HepG2 (cell line): Measurements from ENCODE around the gene PPFIA3. TPM values are rescaled to one million over a fixed set of nuclear protein-coding genes. Genes with fewer than 3 reads are reported as not detected.

Source experiments
- CC2D1A ChIP-seq: sonication (generic); formaldehyde crosslinking; IDR thresholded peaks from 2 replicates; pipeline ENCODE4 v1.8.1; 2023; ENCODE audit warnings: mild to moderate bottlenecking, missing genetic modification reagents
- CEBPG ChIP-seq: IDR thresholded peaks from 2 replicates; pipeline ENCODE4 v1.6.1; 2016
- FOXA1 ChIP-seq, 2 experiments: fragments of 450-650 bp in 1 of 2; sonication (generic) in 1 of 2; formaldehyde crosslinking in 1 of 2; IDR thresholded peaks; 2 replicates each; pipeline versions ENCODE4 v1.4.0 to v1.6.1; 2016 to 2020; ENCODE audit warnings: missing genetic modification reagents in 1 of 2
- FOXK2 ChIP-seq: fragments of 450-650 bp; IDR thresholded peaks from 2 replicates; pipeline ENCODE4 v1.6.1; 2016
- FOXP1 ChIP-seq, 2 experiments: fragments of 450-650 bp in 1 of 2; IDR thresholded peaks; 2 replicates each; pipeline ENCODE4 v1.6.1; 2017 to 2018; ENCODE audit warnings: antibody characterized with exemption in 1 of 2
- HDAC2 ChIP-seq: sonication (generic); formaldehyde crosslinking; IDR thresholded peaks from 2 replicates; pipeline ENCODE4 v1.4.0; 2020; ENCODE audit warnings: missing genetic modification reagents
- HNF1B ChIP-seq: sonication (generic); formaldehyde crosslinking; IDR thresholded peaks from 2 replicates; pipeline ENCODE4 v1.5.1; 2020; ENCODE audit warnings: mild to moderate bottlenecking, moderate library complexity, missing genetic modification reagents
- HNF4G ChIP-seq, 2 experiments: sonication (generic) in 1 of 2; formaldehyde crosslinking in 1 of 2; IDR thresholded peaks; 2 replicates each; pipeline versions ENCODE4 v1.4.0 to v1.6.1; 2011 to 2020; ENCODE audit warnings: borderline replicate concordance in 2 of 2, low read depth in 2 of 2, mild to moderate bottlenecking in 2 of 2, low read length in 1 of 2, missing genetic modification reagents in 1 of 2, moderate library complexity in 1 of 2
- MZF1 ChIP-seq: sonication (generic); formaldehyde crosslinking; IDR thresholded peaks from 2 replicates; pipeline ENCODE4 v1.8.1; 2023; ENCODE audit warnings: mild to moderate bottlenecking, missing genetic modification reagents, borderline replicate concordance
- NFYB ChIP-seq: sonication (generic); formaldehyde crosslinking; IDR thresholded peaks from 2 replicates; pipeline ENCODE4 v1.4.0; 2020; ENCODE audit warnings: missing genetic modification reagents
- NONO ChIP-seq, 2 experiments: fragments of 450-650 bp in 1 of 2; sonication (generic) in 1 of 2; formaldehyde crosslinking in 1 of 2; IDR thresholded peaks in 1 of 2; conservative IDR thresholded peaks in 1 of 2; 2 replicates each; pipeline versions ENCODE4 v1.6.1 to v1.8.0; 2017 to 2022; ENCODE audit warnings: mild to moderate bottlenecking in 1 of 2, missing genetic modification reagents in 1 of 2, moderate library complexity in 1 of 2
- NRL ChIP-seq: sonication (generic); formaldehyde crosslinking; IDR thresholded peaks from 2 replicates; pipeline ENCODE4 v1.5.0; 2020; ENCODE audit warnings: missing genetic modification reagents, mild to moderate bottlenecking, moderate library complexity, borderline replicate concordance
- POLR2AphosphoS5 ChIP-seq: IDR thresholded peaks from 2 replicates; pipeline ENCODE4 v1.6.1; 2012; ENCODE audit warnings: low read depth, low read length
- SKI ChIP-seq: fragments of 450-650 bp; IDR thresholded peaks from one replicate; pipeline ENCODE4 v1.6.1; 2018; ENCODE audit warnings: mild to moderate bottlenecking; ENCODE audit not compliant: partially characterized antibody
- TEF ChIP-seq: sonication (generic); formaldehyde crosslinking; IDR thresholded peaks from 2 replicates; pipeline ENCODE4 v1.5.0; 2020; ENCODE audit warnings: missing genetic modification reagents
- ZFP82 ChIP-seq: sonication (generic); formaldehyde crosslinking; IDR thresholded peaks from 2 replicates; pipeline ENCODE4 v1.5.1; 2020; ENCODE audit warnings: mild to moderate bottlenecking, missing genetic modification reagents, borderline replicate concordance
- ZNF124 ChIP-seq: sonication (generic); formaldehyde crosslinking; IDR thresholded peaks from 2 replicates; pipeline ENCODE4 v1.4.0; 2020; ENCODE audit warnings: missing genetic modification reagents
- ZNF18 ChIP-seq: sonication (generic); formaldehyde crosslinking; IDR thresholded peaks from 2 replicates; pipeline ENCODE4 v1.8.0; 2022; ENCODE audit warnings: mild to moderate bottlenecking, missing genetic modification reagents; ENCODE audit not compliant: insufficient replicate concordance
- ZNF207 ChIP-seq: fragments of 450-650 bp; IDR thresholded peaks from 2 replicates; pipeline ENCODE4 v1.6.1; 2016; ENCODE audit warnings: antibody characterized with exemption, borderline replicate concordance
- ZNF30 ChIP-seq: sonication (generic); formaldehyde crosslinking; IDR thresholded peaks from 2 replicates; pipeline ENCODE4 v1.5.0; 2020; ENCODE audit warnings: mild to moderate bottlenecking, missing genetic modification reagents
- polyA plus RNA-seq, 8 experiments: library from polyadenylated mRNA; depleted of rRNA in 3 of 8; stranded (reverse) in 7 of 8; unstranded in 1 of 8; fragments of >200 nt; fragmentation: Illumina TruSeq in 4 of 8; extraction: Trizol in 4 of 8; gene quantifications; 2 replicates each; pipeline versions ENCODE4 v1.2.1 to v1.2.3, GENCODE V29; 2011 to 2016; ENCODE audit warnings: low read depth in 4 of 8, missing spikeins in 1 of 8, mixed read lengths in 1 of 8; ENCODE audit not compliant: insufficient read depth in 1 of 8
- total RNA-seq, 5 experiments: library from RNA; depleted of rRNA; stranded (reverse); fragments of >200 nt; fragmentation: Illumina TruSeq; extraction: Trizol; gene quantifications; 2 replicates each; pipeline ENCODE4 v1.2.3, GENCODE V29; 2016; ENCODE audit warnings: low read depth in 1 of 5
- TF ChIP-seq, protein P1 (sequence below): IDR thresholded peaks from 2 replicates; pipeline ENCODE4 v1.6.1; 2012; ENCODE audit warnings: low read length, improper control_type of control experiment

Gene PPFIA3
- total and polyA plus RNA-seq, 2 of the 13 experiments (the other 11 are each of a cell fraction or from before 2014, with no cell fraction given), result 6.7 to 8.6 TPM

DNA sequence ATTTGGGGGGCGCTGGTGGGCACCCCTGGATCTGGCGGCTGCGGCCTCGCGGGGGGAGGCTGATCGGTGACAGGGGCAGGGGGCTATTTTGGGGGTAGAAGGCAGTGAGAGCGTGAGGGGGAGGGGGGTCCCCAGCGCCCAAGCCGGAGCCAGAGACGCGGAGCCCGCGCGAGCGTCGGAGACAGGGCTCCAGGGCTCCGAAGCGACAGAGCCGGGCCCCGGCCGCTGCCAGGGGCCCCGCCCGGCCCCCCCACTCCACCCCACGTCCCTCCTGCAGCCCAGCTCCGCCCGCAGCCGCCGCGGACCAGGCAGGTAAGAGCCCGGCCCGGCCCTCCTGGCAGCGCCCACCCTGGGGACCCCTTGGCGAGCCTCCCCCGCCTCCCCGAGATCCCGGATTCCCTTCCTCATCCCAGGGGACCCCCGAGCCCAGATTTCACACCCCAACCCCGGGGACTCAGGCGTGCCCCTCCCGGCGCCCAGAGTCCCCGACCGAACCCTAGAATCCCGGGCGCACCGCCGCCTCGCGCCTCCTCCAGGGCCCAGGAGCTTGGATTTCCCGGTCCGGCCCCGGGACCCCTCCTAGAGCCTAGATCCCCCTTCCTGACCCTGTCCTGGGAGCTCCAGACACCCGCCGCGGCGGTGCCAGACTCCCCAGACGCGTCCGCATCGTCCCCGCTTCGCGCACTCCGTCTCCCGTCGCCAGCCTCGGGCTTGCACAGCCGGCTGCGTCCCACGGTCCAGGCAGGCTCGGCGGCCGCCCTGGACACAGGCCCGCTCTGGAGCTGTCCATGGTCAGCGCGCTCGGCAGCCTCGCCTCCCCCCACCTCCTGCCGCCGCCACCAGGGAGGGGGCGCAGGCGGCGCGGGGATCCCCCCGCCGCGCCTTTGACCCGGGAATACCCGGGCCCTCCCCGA lies at the start of gene PPFIA3 (continued):
- TF ChIP-seq HDAC2, result peak; percentile 47; the same call in 1 of the 2 replicates
- TF ChIP-seq NONO (IDR thresholded peaks at IDR 0.05), result no peak
- no peak for TF ChIP-seq NONO (CRISPR knock-in tag; conservative IDR thresholded peaks at IDR 0.05)
- TF ChIP-seq POLR2AphosphoS5, result no peak
- no peak for TF ChIP-seq MZF1 (CRISPR knock-in tag)
- TF ChIP-seq HNF1B (CRISPR knock-in tag), result peak; percentile 45; the same call in 1 of the 2 replicates
- TF ChIP-seq TEF (CRISPR knock-in tag), result no peak
- no peak for TF ChIP-seq HNF4G (IDR thresholded peaks at IDR 0.05; ENCODE audit: borderline replicate concordance, low read depth, low read length)
- TF ChIP-seq HNF4G (CRISPR knock-in tag; IDR thresholded peaks at IDR 0.05; ENCODE audit: borderline replicate concordance, low read depth), result no peak
- peak; percentile 67 for TF ChIP-seq ZNF18 (CRISPR knock-in tag)
- TF ChIP-seq FOXP1 (IDR thresholded peaks at IDR 0.05), result no peak
- no peak for TF ChIP-seq FOXP1 (CRISPR knock-in tag; IDR thresholded peaks at IDR 0.05)
- TF ChIP-seq, protein P1, sequence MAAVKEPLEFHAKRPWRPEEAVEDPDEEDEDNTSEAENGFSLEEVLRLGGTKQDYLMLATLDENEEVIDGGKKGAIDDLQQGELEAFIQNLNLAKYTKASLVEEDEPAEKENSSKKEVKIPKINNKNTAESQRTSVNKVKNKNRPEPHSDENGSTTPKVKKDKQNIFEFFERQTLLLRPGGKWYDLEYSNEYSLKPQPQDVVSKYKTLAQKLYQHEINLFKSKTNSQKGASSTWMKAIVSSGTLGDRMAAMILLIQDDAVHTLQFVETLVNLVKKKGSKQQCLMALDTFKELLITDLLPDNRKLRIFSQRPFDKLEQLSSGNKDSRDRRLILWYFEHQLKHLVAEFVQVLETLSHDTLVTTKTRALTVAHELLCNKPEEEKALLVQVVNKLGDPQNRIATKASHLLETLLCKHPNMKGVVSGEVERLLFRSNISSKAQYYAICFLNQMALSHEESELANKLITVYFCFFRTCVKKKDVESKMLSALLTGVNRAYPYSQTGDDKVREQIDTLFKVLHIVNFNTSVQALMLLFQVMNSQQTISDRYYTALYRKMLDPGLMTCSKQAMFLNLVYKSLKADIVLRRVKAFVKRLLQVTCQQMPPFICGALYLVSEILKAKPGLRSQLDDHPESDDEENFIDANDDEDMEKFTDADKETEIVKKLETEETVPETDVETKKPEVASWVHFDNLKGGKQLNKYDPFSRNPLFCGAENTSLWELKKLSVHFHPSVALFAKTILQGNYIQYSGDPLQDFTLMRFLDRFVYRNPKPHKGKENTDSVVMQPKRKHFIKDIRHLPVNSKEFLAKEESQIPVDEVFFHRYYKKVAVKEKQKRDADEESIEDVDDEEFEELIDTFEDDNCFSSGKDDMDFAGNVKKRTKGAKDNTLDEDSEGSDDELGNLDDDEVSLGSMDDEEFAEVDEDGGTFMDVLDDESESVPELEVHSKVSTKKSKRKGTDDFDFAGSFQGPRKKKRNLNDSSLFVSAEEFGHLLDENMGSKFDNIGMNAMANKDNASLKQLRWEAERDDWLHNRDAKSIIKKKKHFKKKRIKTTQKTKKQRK, result no peak
- TF ChIP-seq ZFP82, result peak; percentile 50; the same call in 1 of the 2 replicates
- no peak for TF ChIP-seq SKI
- TF ChIP-seq NRL (CRISPR knock-in tag), result peak; percentile 62; the same call in 1 of the 2 replicates
- TF ChIP-seq ZNF30 (CRISPR knock-in tag), result no peak; the same call in 1 of the 2 replicates
- TF ChIP-seq ZNF207, result no peak
- no peak for TF ChIP-seq CEBPG (CRISPR knock-in tag)
- no peak for TF ChIP-seq FOXA1 (IDR thresholded peaks at IDR 0.05)
- TF ChIP-seq FOXA1 (CRISPR knock-in tag; IDR thresholded peaks at IDR 0.05), result no peak
- TF ChIP-seq CC2D1A (CRISPR knock-in tag), result no peak
- TF ChIP-seq NFYB (CRISPR knock-in tag), result no peak
- TF ChIP-seq ZNF124, result no peak
- TF ChIP-seq FOXK2, result no peak
